T-cell (primary cell): ENCODE results near the gene SPON1. TPM values are rescaled to one million over a fixed set of nuclear protein-coding genes. Genes with fewer than 3 reads are reported as not detected.

Experiments
- ATAC-seq, 4 experiments: fragments of 200-7000 bp in 3 of 4; fragments of 150-1000 bp in 1 of 4; cut with Tn5 transposase; replicated peaks in 1 of 4; 1 replicate in 3 of 4; 2 replicates in 1 of 4; pipeline ENCODE4 v1.10.0; 2021; ENCODE audit warnings: moderate library complexity in 3 of 4, mild to moderate bottlenecking in 2 of 4, moderate number of reproducible peaks in 1 of 4
- CTCF ChIA-PET, 2 donors: fragments of 300-600 bp; sonication (Branson Sonifier 250); formaldehyde crosslinking; loops; one replicate each; lab custom pipeline; 2022; ENCODE audit warnings: antibody characterized with exemption in 2 of 2; lab: Charles Lee
- POLR2A ChIA-PET, 2 donors: fragments of 300-600 bp; sonication (Branson Sonifier 250); formaldehyde crosslinking; loops; one replicate each; lab custom pipeline; 2022; ENCODE audit warnings: antibody characterized with exemption in 2 of 2; lab: Charles Lee
- DNase-seq, 35 experiments: peaks; one replicate each; pipeline versions ENCODE4 v3.0.0 to v3.0.0-alpha.2; 2013 to 2023
- H3K27ac ChIP-seq: one replicate; pipeline ENCODE4 v1.5.1; 2013; ENCODE audit warnings: low read length
- H3K27me3 ChIP-seq, 2 experiments: replicated peaks in 1 of 2; 1 replicate in 1 of 2; 2 replicates in 1 of 2; pipeline versions ENCODE4 v1.6.1 to v1.7.0; 2013; ENCODE audit warnings: low read length in 1 of 2, mixed read lengths in 1 of 2; ENCODE audit not compliant: control insufficient read depth in 2 of 2, insufficient read depth in 2 of 2; ENCODE audit errors: extremely low read depth in 1 of 2
- H3K36me3 ChIP-seq, 2 donors: 1 replicate in 1 of 2; 2 replicates in 1 of 2; pipeline versions ENCODE4 v1.6.1 to v1.7.0; 2013; ENCODE audit warnings: low read length in 1 of 2; ENCODE audit not compliant: control insufficient read depth in 2 of 2, insufficient read depth in 1 of 2; ENCODE audit errors: extremely low read depth in 1 of 2
- H3K4me1 ChIP-seq, 2 experiments: 1 replicate in 1 of 2; 2 replicates in 1 of 2; pipeline versions ENCODE4 v1.6.1 to v1.7.0; 2013; ENCODE audit warnings: low read length in 2 of 2, mixed read lengths in 1 of 2; ENCODE audit not compliant: insufficient read depth in 2 of 2, control insufficient read depth in 1 of 2; ENCODE audit errors: extremely low read depth in 1 of 2
- H3K4me3 ChIP-seq, 2 donors: 1 replicate in 1 of 2; 2 replicates in 1 of 2; pipeline versions ENCODE4 v1.5.1 to v1.7.0; 2013; ENCODE audit warnings: mild to moderate bottlenecking in 2 of 2, low read length in 1 of 2, moderate library complexity in 1 of 2; ENCODE audit not compliant: control insufficient read depth in 1 of 2; ENCODE audit errors: extremely low read depth in 1 of 2
- H3K9me3 ChIP-seq: 2 replicates; pipeline ENCODE4 v1.7.0; 2013
- H3K27ac Mint-ChIP-seq, 2 donors: one replicate each; pipeline ENCODE4 v1.8.0; 2020 to 2021; ENCODE audit warnings: mild to moderate bottlenecking in 2 of 2, mixed read lengths in 2 of 2
- H3K27me3 Mint-ChIP-seq, 2 donors: one replicate each; pipeline ENCODE4 v1.8.0; 2021 to 2022; ENCODE audit warnings: mixed read lengths in 2 of 2
- H3K36me3 Mint-ChIP-seq: one replicate; pipeline ENCODE4 v1.8.0; 2021; ENCODE audit warnings: mixed read lengths
- H3K4me1 Mint-ChIP-seq, 3 donors: one replicate each; pipeline ENCODE4 v1.8.0; 2020 to 2022; ENCODE audit warnings: mixed read lengths in 3 of 3, mild to moderate bottlenecking in 1 of 3
- H3K4me3 Mint-ChIP-seq, 3 donors: one replicate each; pipeline ENCODE4 v1.8.0; 2020 to 2022; ENCODE audit warnings: mild to moderate bottlenecking in 3 of 3, mixed read lengths in 3 of 3, moderate library complexity in 3 of 3
- H3K9me3 Mint-ChIP-seq, 3 donors: one replicate each; pipeline ENCODE4 v1.8.0; 2020 to 2022; ENCODE audit warnings: mixed read lengths in 3 of 3
- WGBS: methylation state at CpG from one replicate; pipeline ENCODE4 v1.1.5; 2013; ENCODE audit warnings: missing lambda C conversion rate; ENCODE audit not compliant: insufficient coverage; 5-methylcytosine and 5-hydroxymethylcytosine counted together
- total RNA-seq, 35 experiments: library from RNA in 6 of 35; stranded (reverse) in 6 of 35; fragments of 120-200 nt in 1 of 35; gene quantifications; one replicate each; pipeline versions ENCODE4 v1.2.1 to v1.2.4 and lab custom pipeline; 2013 to 2026

The SPON1 gene
- total RNA-seq, 5 donors from 2014 or later (not counting 1 experiment from before 2014, with no cell fraction given), result 1.0 to 38.2 (median 28.8) TPM

- Mint-ChIP-seq H3K27me3 (peaks cover 4% of the 10 kb centered on the region in 2 donors), H3K36me3 (no peaks in the 10 kb centered on the region), H3K4me1 (peaks cover 5 to 15% (median 6%) of the 10 kb centered on the region in 3 donors), H3K4me3 (no peak overlapping the region), H3K9me3 (no peaks in the 10 kb centered on the region), H3K27ac (no peak overlapping the region)
- POLR2A ChIA-PET, result no interaction called here
- Histone ChIP-seq H3K9me3 (no peaks in the 10 kb centered on the region), H3K27ac (no peak overlapping the region), H3K27me3 (peaks cover 0 to 13% of the 10 kb centered on the region in 2 experiments), H3K4me3 (no peak overlapping the region), H3K36me3 (no peaks in the 10 kb centered on the region), H3K4me1 (no peaks in the 10 kb centered on the region)
- 83% methylated on average over 5 of the region's 6 CpGs for WGBS
- CTCF ChIA-PET, result interaction anchor here in 1 of 2 donors (0.8 kb wide), 2 partner anchors 271 to 456 kb away, joined by 3 to 6 read pairs; no protein-coding TSS in a partner anchor
- DNase-seq (no peak), ATAC-seq (no peak)
These were observed 270.1 kb downstream of the SPON1 start for GRCh38 chr11:14232652-14233051.

GRCh38 chr11:14234446-14234845, 271.9 kb downstream of the SPON1 start:
- H3K9me3 ChIP-seq, result no peaks in the 10 kb centered on the region
- no peaks in the 10 kb centered on the region for H3K9me3 Mint-ChIP-seq
- H3K27ac ChIP-seq, result no peak overlapping the region
- H3K36me3 ChIP-seq, result no peaks in the 10 kb centered on the region
- H3K27ac Mint-ChIP-seq, result no peak overlapping the region
- H3K4me3 Mint-ChIP-seq, result no peak overlapping the region
- peaks cover 0 to 4% of the 10 kb centered on the region in 2 donors for H3K27me3 Mint-ChIP-seq
- H3K4me1 ChIP-seq, result no peaks in the 10 kb centered on the region
- DNase-seq, result no peak
- ChIA-PET POLR2A (no interaction called here), CTCF (no interaction called here)
- H3K36me3 Mint-ChIP-seq, result no peaks in the 10 kb centered on the region
- no peak for ATAC-seq
- peaks cover 6 to 21% (median 10%) of the 10 kb centered on the region in 3 donors for H3K4me1 Mint-ChIP-seq
- WGBS, result 100% methylated on average over 4 of the region's 6 CpGs
- H3K4me3 ChIP-seq, result no peak overlapping the region
- peaks cover 0 to 13% of the 10 kb centered on the region in 2 experiments for H3K27me3 ChIP-seq

- no peaks in the 10 kb centered on the region for H3K36me3 Mint-ChIP-seq
- H3K4me1 Mint-ChIP-seq, result peaks cover 6 to 21% (median 10%) of the 10 kb centered on the region in 3 donors
- Histone ChIP-seq H3K9me3 (no peaks in the 10 kb centered on the region), H3K27ac (no peak overlapping the region), H3K4me3 (no peak overlapping the region), H3K4me1 (no peaks in the 10 kb centered on the region), H3K36me3 (no peaks in the 10 kb centered on the region), H3K27me3 (peaks cover 0 to 13% of the 10 kb centered on the region in 2 experiments)
- peaks cover 0 to 4% of the 10 kb centered on the region in 2 donors for H3K27me3 Mint-ChIP-seq
- ChIA-PET POLR2A (no interaction called here), CTCF (no interaction called here)
- no peak for DNase-seq
- ATAC-seq, result no peak
- WGBS, result 92% methylated on average over 1 of the region's 1 CpG
- H3K27ac Mint-ChIP-seq, result no peak overlapping the region
- no peaks in the 10 kb centered on the region for H3K9me3 Mint-ChIP-seq
- H3K4me3 Mint-ChIP-seq, result no peak overlapping the region
These were observed 273.2 kb downstream of the SPON1 start for GRCh38 chr11:14235701-14236100.

- POLR2A ChIA-PET, result no interaction called here
- Histone ChIP-seq H3K4me1 (no peaks in the 10 kb centered on the region), H3K27me3 (peaks cover 0 to 13% of the 10 kb centered on the region in 2 experiments), H3K36me3 (no peaks in the 10 kb centered on the region), H3K4me3 (no peak overlapping the region), H3K27ac (no peak overlapping the region), H3K9me3 (no peaks in the 10 kb centered on the region)
- DNase-seq, result peak in 1 of 35 experiments; percentile 21
- no peak overlapping the region for H3K4me3 Mint-ChIP-seq
- CTCF ChIA-PET, result interaction anchor here in 1 of 2 donors (1.0 kb wide), 1 partner anchor 11 kb away, joined by 4 read pairs; no protein-coding TSS in a partner anchor
- peak in 3 of 4 experiments; percentile 12 to 42 (median 24) for ATAC-seq
- WGBS, result 24% methylated on average over 9 of the region's 9 CpGs
- H3K9me3 Mint-ChIP-seq, result no peaks in the 10 kb centered on the region
- peaks cover 6 to 21% (median 10%) of the 10 kb centered on the region in 3 donors for H3K4me1 Mint-ChIP-seq
- no peak overlapping the region for H3K27ac Mint-ChIP-seq
- H3K36me3 Mint-ChIP-seq, result no peaks in the 10 kb centered on the region
- H3K27me3 Mint-ChIP-seq, result peaks cover 0 to 4% of the 10 kb centered on the region in 2 donors
These were observed 275.0 kb downstream of the SPON1 start for GRCh38 chr11:14237444-14237961.

GRCh38 chr11:14240221-14240620, 277.7 kb downstream of the SPON1 start:
- Histone ChIP-seq H3K36me3 (no peaks in the 10 kb centered on the region), H3K4me1 (no peaks in the 10 kb centered on the region), H3K9me3 (no peaks in the 10 kb centered on the region), H3K4me3 (no peak overlapping the region), H3K27me3 (peaks cover 0 to 9% of the 10 kb centered on the region in 2 experiments), H3K27ac (no peak overlapping the region)
- Mint-ChIP-seq H3K4me1 (peaks cover 6 to 21% (median 10%) of the 10 kb centered on the region in 3 donors), H3K4me3 (no peak overlapping the region), H3K27ac (no peak overlapping the region), H3K27me3 (no peaks in the 10 kb centered on the region), H3K36me3 (peaks cover 9% of the 10 kb centered on the region), H3K9me3 (no peaks in the 10 kb centered on the region)
- DNase-seq, result no peak
- POLR2A ChIA-PET, result no interaction called here
- CTCF ChIA-PET, result interaction anchor here (0.6 to 0.7 kb wide), 4 partner anchors 262 to 769 kb away, joined by 3 to 4 read pairs (median 3); no protein-coding TSS in a partner anchor
- ATAC-seq, result no peak

- peaks cover 6 to 19% (median 10%) of the 10 kb centered on the region in 3 donors for H3K4me1 Mint-ChIP-seq
These were observed 278.4 kb downstream of the SPON1 start for GRCh38 chr11:14240951-14241350.

More at GRCh38 chr11:14240951-14241350, 278.4 kb downstream of the SPON1 start:
- Mint-ChIP-seq H3K27ac (no peak overlapping the region), H3K36me3 (peaks cover 9% of the 10 kb centered on the region), H3K9me3 (no peaks in the 10 kb centered on the region), H3K4me3 (no peak overlapping the region), H3K27me3 (no peaks in the 10 kb centered on the region)
- POLR2A ChIA-PET, result no interaction called here
- no peak for DNase-seq
- no peak for ATAC-seq
- H3K27ac ChIP-seq, result no peak overlapping the region
- WGBS, result no CpG with 5 or more reads among the region's 4 CpGs
- no peaks in the 10 kb centered on the region for H3K9me3 ChIP-seq
- H3K27me3 ChIP-seq, result peaks cover 0 to 9% of the 10 kb centered on the region in 2 experiments
- no peaks in the 10 kb centered on the region for H3K4me1 ChIP-seq
- H3K4me3 ChIP-seq, result no peak overlapping the region
- CTCF ChIA-PET, result interaction anchor here (0.6 to 0.7 kb wide), 3 partner anchors 263 to 496 kb away, joined by 3 to 4 read pairs (median 3); no protein-coding TSS in a partner anchor
- H3K36me3 ChIP-seq, result no peaks in the 10 kb centered on the region
